Stimulated activated CD8-positive, alpha-beta memory T cell treated with anti-CD3 and anti-CD28 coated beads, Interleukin-7, amount 100 ng/mL, for 48 hours (primary cell): ENCODE data around the gene MAPK9.
"Not testable (repeated sequence)": the region's sequence is repeated elsewhere in the genome, so short reads cannot be mapped to it uniquely, and the experiment has no call there.

ENCODE experiments used
- DNase-seq, 2 donors: peaks; one replicate each; pipeline ENCODE4 v3.0.0-alpha.2; 2020; ENCODE audit warnings: low read depth in 1 of 2; ENCODE audit errors: extremely low read depth in 1 of 2

Gene MAPK9

GRCh38 chr5:180326989-180327565, 35.2 kb upstream of the MAPK9 start:
- no peak for DNase-seq

- no peak for DNase-seq
These were observed 32.7 kb upstream of the MAPK9 start for GRCh38 chr5:180324601-180324950.

GRCh38 chr5:180323941-180324600, 32.2 kb upstream of the MAPK9 start:
- no peak for DNase-seq

GRCh38 chr5:180323160-180323559, 31.3 kb upstream of the MAPK9 start:
- no peak for DNase-seq

GRCh38 chr5:180318456-180319089, 26.7 kb upstream of the MAPK9 start:
- DNase-seq, result no peak

- DNase-seq, result no peak
These were observed 24.7 kb upstream of the MAPK9 start for GRCh38 chr5:180316586-180316985.

GRCh38 chr5:180315762-180316212, 23.9 kb upstream of the MAPK9 start:
- DNase-seq, result peak; percentile 24 to 54

GRCh38 chr5:180313677-180314505, 22.0 kb upstream of the MAPK9 start:
- DNase-seq, result peak in 1 of 2 donors; percentile 78

GRCh38 chr5:180311216-180311615, 19.3 kb upstream of the MAPK9 start:
- DNase-seq, result no peak

- no peak for DNase-seq
These were observed 14.9 kb upstream of the MAPK9 start for GRCh38 chr5:180306796-180307195.

- DNase-seq, result no peak
These were observed 13.6 kb upstream of the MAPK9 start for GRCh38 chr5:180305481-180305880.

GRCh38 chr5:180304431-180305375, 12.8 kb upstream of the MAPK9 start:
- no peak for DNase-seq

GRCh38 chr5:180304016-180304292, 12.1 kb upstream of the MAPK9 start:
- DNase-seq, result no peak

GRCh38 chr5:180303226-180304015, 11.5 kb upstream of the MAPK9 start:
- no peak for DNase-seq

- DNase-seq, result no peak
These were observed 10.4 kb upstream of the MAPK9 start for GRCh38 chr5:180302256-180302655.

- DNase-seq, result no peak
These were observed 9.4 kb upstream of the MAPK9 start for GRCh38 chr5:180301253-180301652.

GRCh38 chr5:180299526-180299925, 7.6 kb upstream of the MAPK9 start:
- DNase-seq, result no peak

GRCh38 chr5:180299014-180299413, 7.1 kb upstream of the MAPK9 start:
- DNase-seq, result not testable (repeated sequence)

GRCh38 chr5:180297587-180298282, 5.9 kb upstream of the MAPK9 start:
- DNase-seq, result no peak
